Fibroblast of villous mesenchyme (primary cell): ENCODE measurements around the gene TAB2. TPM values are rescaled to one million over a fixed set of nuclear protein-coding genes. Genes with fewer than 3 reads are reported as not detected.
"Not testable (repeated sequence)": the region's sequence is repeated elsewhere in the genome, so short reads cannot be mapped to it uniquely, and the experiment has no call there.

Experiments used
- DNase-seq: peaks from one replicate; pipeline ENCODE4 v3.0.0-alpha.2; 2010; ENCODE audit warnings: low read depth
- H3K4me3 ChIP-seq: 2 replicates; pipeline ENCODE4 v1.5.1; 2011; ENCODE audit warnings: low read depth, mild to moderate bottlenecking, low read length
- total RNA-seq: library from RNA; depleted of rRNA; stranded (reverse); fragments of >200 nt; gene quantifications from 2 replicates; pipeline ENCODE4 v1.2.3, GENCODE V29; 2012
- TF ChIP-seq, protein P1 (sequence below): IDR thresholded peaks from 2 replicates; pipeline ENCODE4 v1.5.1; 2012; ENCODE audit warnings: low read depth, mild to moderate bottlenecking, low read length; ENCODE audit not compliant: insufficient read depth

Gene TAB2
- total RNA-seq, 1 donor = 36.3 TPM

DNA sequence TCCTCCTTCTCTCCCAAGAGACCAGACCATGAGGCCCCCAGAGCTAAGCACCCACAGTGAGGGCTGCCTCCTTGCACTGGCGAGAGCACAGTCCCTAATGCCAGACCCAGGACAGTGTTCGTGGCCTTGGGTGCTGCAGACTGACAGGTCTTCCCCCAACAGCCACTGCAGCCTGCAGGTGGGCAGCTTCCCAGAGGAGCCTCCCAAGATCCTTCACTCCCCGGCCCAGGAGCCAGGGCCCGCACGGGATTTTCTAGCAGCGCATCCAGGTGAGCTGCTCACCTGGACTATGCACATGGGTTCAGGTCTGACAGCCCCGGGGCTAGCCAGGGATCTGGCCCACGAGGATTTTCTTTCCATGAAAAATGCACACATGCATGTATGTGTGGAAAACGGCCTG lies 124.2 kb downstream of the TAB2 start:
- H3K4me3 ChIP-seq = no peak overlapping the region
- DNase-seq = no peak
- TF ChIP-seq, protein P1, sequence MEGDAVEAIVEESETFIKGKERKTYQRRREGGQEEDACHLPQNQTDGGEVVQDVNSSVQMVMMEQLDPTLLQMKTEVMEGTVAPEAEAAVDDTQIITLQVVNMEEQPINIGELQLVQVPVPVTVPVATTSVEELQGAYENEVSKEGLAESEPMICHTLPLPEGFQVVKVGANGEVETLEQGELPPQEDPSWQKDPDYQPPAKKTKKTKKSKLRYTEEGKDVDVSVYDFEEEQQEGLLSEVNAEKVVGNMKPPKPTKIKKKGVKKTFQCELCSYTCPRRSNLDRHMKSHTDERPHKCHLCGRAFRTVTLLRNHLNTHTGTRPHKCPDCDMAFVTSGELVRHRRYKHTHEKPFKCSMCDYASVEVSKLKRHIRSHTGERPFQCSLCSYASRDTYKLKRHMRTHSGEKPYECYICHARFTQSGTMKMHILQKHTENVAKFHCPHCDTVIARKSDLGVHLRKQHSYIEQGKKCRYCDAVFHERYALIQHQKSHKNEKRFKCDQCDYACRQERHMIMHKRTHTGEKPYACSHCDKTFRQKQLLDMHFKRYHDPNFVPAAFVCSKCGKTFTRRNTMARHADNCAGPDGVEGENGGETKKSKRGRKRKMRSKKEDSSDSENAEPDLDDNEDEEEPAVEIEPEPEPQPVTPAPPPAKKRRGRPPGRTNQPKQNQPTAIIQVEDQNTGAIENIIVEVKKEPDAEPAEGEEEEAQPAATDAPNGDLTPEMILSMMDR = no peak

DNA sequence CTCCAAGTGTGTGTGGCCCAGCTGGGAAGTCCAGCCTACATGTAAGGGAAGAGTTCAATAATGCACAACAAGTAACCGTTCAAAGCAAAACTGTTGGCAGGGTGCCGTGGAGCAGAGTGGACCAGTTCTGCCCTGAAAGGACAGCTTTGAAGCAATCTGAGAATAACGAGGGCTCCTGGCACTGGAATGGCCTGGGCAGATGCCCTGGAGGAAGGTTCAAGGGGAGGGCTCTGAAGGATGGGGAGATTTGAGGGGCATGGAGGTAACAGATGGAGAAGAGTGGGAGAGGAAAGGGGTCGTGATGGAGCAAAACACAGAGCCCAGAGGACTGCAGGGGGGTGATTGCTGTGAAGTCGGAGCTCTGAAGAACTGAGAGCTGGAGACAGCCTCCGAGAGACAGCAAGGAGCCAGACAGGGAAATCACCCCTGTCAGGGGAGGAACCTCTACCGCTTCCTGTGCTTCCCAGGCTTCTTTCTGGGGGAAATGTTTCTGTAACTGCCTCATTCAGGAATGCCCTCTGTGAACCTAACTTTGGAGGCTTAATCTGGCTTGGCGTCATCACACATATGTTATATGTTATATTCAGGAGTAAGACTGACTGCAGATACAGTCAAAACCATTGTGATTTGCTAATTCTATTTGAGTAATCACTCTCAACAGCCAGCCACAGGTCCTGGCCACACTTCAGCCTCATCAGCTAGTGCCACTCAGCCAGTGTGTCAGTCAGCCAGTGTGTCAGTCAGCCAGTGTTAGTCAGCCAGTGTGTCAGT lies 126.1 kb downstream of the TAB2 start:
- TF ChIP-seq, protein P1 = no peak
- no peak overlapping the region for H3K4me3 ChIP-seq
- DNase-seq = peak; percentile 71

DNA sequence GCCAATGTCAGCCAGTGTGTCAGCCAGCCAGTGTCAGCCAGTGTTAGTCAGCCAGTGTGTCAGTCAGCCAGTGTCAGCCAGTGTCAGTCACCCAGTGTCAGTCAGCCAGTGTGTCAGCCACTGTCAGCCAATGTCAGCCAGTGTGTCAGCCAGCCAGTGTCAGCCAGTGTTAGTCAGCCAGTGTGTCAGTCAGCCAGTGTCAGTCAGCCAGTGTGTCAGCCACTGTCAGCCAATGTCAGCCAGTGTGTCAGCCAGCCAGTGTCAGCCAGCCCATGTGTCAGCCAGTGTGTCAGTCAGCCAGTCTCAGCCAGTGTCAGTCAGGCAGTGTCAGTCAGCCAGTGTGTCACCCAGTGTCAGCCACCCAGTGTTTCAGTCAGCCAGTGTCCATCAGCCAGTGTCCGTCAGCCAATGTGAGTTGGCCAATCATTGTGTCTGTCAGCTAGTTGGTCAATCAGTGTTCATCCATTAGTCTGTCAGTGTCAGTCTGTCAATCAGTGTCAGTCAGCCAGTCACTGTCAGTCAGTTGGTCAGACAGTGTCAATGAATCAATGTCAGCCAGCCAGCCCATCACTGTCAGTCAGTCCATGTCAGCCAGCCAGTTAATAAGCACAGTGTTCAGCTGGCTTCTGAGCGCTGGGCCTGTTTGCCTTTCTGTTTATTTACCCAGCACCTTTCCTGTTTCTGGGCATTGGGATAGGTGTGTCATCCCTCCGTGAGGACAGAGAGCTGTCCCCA lies 127.0 kb downstream of the TAB2 start:
- not testable (repeated sequence) for H3K4me3 ChIP-seq, DNase-seq

DNA sequence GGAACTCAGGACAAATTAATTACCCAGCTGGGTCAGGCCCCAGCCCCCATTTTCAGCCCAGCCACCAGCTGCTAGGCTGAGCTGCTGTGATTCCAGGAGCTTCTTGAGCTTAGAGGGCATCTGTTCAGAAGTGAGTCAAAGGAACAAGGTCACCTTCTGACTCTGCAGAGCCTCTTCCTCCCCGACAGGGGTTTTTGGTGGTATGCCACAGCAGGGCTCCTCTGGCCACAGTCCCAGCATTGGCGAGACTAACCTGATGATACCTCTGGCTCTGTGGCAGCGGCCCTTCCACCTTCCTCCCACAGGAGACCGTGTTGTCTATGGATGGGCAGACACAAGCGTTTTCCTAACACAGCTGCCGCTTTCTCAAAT lies 127.6 kb downstream of the TAB2 start:
- TF ChIP-seq, protein P1 = no peak
- no peak overlapping the region for H3K4me3 ChIP-seq
- no peak for DNase-seq

DNA sequence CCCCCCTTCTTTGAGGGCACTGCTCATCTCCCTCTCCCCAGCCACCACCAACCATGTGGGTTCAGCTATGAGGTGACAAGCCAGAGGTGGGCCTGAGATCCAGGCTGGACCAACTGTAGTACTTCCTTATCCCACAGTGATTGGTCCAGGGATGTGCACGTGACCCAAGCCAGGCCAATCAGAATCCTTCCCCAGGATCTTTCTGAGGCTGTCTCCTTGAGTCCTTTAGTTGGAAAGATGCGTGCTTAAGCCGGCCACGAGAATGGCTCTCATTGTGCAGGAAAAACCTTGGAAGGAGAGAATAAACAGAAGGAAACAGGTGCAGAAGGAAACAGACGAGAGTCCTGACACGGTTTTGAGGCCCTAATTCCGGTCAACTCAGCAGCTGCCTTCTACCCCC lies 128.1 kb downstream of the TAB2 start:
- DNase-seq = no peak
- no peak overlapping the region for H3K4me3 ChIP-seq
- TF ChIP-seq, protein P1 = no peak

DNA sequence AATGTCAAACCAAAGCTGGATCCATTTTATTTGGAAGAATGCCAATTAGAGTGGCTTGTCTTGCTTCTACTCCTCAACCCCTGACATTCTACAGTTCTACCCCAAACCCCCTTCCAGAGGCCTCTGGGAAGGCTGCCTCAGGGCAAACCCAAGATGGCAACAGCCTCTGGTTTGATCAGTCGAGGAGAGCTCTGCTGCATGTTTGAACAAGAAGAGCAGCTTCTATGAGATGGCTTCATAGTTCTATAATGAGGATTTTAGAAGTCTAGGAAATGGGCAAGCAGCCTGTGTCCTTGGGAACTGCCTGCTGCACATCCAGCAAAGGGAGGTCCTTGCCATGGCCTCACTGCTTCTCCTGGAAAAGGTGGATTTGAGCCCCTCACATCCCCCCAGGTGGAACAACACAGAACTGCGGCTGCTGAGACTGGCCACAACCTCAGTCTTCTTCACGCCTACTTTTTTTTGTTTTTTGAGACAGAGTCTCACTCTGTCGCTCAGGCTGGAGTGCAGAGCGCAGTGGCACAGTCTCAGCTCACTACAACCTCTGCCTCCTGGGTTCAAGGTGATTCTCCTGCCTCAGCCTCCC lies 129.4 kb downstream of the TAB2 start:
- no peak for DNase-seq

More for the DNA sequence above, 129.4 kb downstream of the TAB2 start:
- no peak overlapping the region for H3K4me3 ChIP-seq
- TF ChIP-seq, protein P1 = no peak
